ENCODE data around the gene CDKAL1. TPM values are rescaled to one million over a fixed set of nuclear protein-coding genes. Genes with fewer than 3 reads are reported as not detected.

Gene CDKAL1
- total and polyA plus RNA-seq, 2 of the 13 experiments (the other 11 are each of a cell fraction or from before 2014, with no cell fraction given) = 9.5 to 27.7 TPM

GRCh38 chr6:20655317-20655716, 121.1 kb downstream of the CDKAL1 start:
- intact Hi-C loops (cut with micrococcal nuclease; ENCODE audit: unreplicated experiment) (no loop called here), in situ Hi-C loops (cut with HindIII; ENCODE audit: extremely low pct_ligation_motif_present, low pct_unique_long_range_greater_than_20kb) (no loop called here)
- WGBS (ENCODE audit: low lambda C conversion rate) = 93% methylated on average over 5 of the region's 5 CpGs
- Histone ChIP-seq H3K9me3 (ENCODE audit: low read length) (no peaks in the 10 kb centered on the region), H3K4me3 (replicated peaks in 1 of 3; ENCODE audit: insufficient read depth in 1 of 3, low read depth in 2 of 3, low read length in 3 of 3) (no peak overlapping the region), H4K20me1 (ENCODE audit: insufficient read depth, low read length) (no peaks in the 10 kb centered on the region), H2AFZ (ENCODE audit: low read length) (no peak overlapping the region), H3K4me2 (ENCODE audit: low read depth, low read length) (no peak overlapping the region), H3K27ac (ENCODE audit: extremely low read length, insufficient read depth, low read length) (no peak overlapping the region), H3K27me3 (ENCODE audit: control insufficient read depth in 1 of 2, insufficient read depth in 2 of 2, low read length in 2 of 2) (no peaks in the 10 kb centered on the region), H3K36me3 (replicated peaks in 1 of 2; ENCODE audit: control insufficient read depth in 1 of 2, insufficient read depth in 2 of 2, low read length in 2 of 2) (peaks cover 0 to 3% of the 10 kb centered on the region in 2 experiments; a peak in 2 of 5 replicates), H3K4me1 (ENCODE audit: insufficient read depth, low read length) (peaks cover 17% of the 10 kb centered on the region), H3K9ac (ENCODE audit: insufficient read depth, low read depth, low read length) (no peak overlapping the region), H3K79me2 (ENCODE audit: insufficient read depth, low read length) (no peaks in the 10 kb centered on the region)
- no peak for TF ChIP-seq SKI (IDR thresholded peaks at IDR 0.05; ENCODE audit: partially characterized antibody)
- CTCF ChIA-PET (ENCODE audit: low intra/inter-chr PET ratio, low total read pairs) = no interaction called here
- BruUV-seq (replicated peaks) = no TSS peak
- POLR2A ChIA-PET = no interaction called here
- ATAC-seq = no peak
- FAIRE-seq = no peak
- DNase-seq (ENCODE audit: low spot score) = no peak

DNA sequence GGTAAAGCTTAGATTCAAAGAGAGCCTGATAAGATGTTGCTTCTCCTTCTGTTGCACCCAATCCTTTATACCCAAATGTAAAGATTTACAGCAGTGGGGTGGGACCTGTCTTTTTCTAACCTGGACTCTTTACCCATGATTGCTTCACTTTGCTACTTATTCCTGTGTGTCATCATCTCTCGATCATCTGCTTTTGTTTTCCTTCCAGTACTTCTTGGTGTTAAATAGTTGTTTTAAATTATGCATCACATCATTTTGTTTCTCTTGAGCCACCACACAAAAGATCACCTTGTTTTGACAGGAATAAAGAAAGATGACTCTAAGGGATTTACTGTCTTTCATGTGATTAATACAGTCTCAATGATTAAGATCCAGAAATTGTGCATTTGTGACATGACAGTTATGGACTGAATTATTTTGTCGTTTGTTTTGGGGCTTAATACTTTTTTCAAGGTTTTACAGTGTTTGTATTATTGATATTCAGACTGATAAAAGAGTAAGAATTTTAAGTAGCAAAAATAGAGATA, 123.1 kb downstream of the CDKAL1 start:
- Histone ChIP-seq H2AFZ (ENCODE audit: low read length) (no peak overlapping the region), H3K9ac (ENCODE audit: insufficient read depth, low read depth, low read length) (no peak overlapping the region), H4K20me1 (ENCODE audit: insufficient read depth, low read length) (no peaks in the 10 kb centered on the region), H3K4me2 (ENCODE audit: low read depth, low read length) (no peak overlapping the region), H3K4me1 (ENCODE audit: insufficient read depth, low read length) (peaks cover 18% of the 10 kb centered on the region), H3K9me3 (ENCODE audit: low read length) (no peaks in the 10 kb centered on the region), H3K79me2 (ENCODE audit: insufficient read depth, low read length) (no peaks in the 10 kb centered on the region), H3K27me3 (ENCODE audit: control insufficient read depth in 1 of 2, insufficient read depth in 2 of 2, low read length in 2 of 2) (no peaks in the 10 kb centered on the region), H3K4me3 (replicated peaks in 1 of 3; ENCODE audit: insufficient read depth in 1 of 3, low read depth in 2 of 3, low read length in 3 of 3) (no peak overlapping the region), H3K27ac (ENCODE audit: extremely low read length, insufficient read depth, low read length) (no peak overlapping the region), H3K36me3 (replicated peaks in 1 of 2; ENCODE audit: control insufficient read depth in 1 of 2, insufficient read depth in 2 of 2, low read length in 2 of 2) (peaks cover 0 to 3% of the 10 kb centered on the region in 2 experiments; a peak in 1 of 5 replicates)
- WGBS (ENCODE audit: low lambda C conversion rate) = 88% methylated on average over 2 of the region's 2 CpGs
- no TSS peak for BruUV-seq (replicated peaks)
- ChIA-PET POLR2A (no interaction called here), CTCF (ENCODE audit: low intra/inter-chr PET ratio, low total read pairs) (no interaction called here)
- intact Hi-C loops (cut with micrococcal nuclease; ENCODE audit: unreplicated experiment) (no loop called here), in situ Hi-C loops (cut with HindIII; ENCODE audit: extremely low pct_ligation_motif_present, low pct_unique_long_range_greater_than_20kb) (no loop called here)
- peak; percentile 20; the same call in 1 of the 2 replicates for TF ChIP-seq CEBPB (IDR thresholded peaks at IDR 0.05; ENCODE audit: borderline replicate concordance, low read depth, low read length)
- TF ChIP-seq ZNF782 (CRISPR knock-in tag; IDR thresholded peaks at IDR 0.05; ENCODE audit: borderline replicate concordance) = no peak
- no peak for TF ChIP-seq ZNF557 (CRISPR knock-in tag; IDR thresholded peaks at IDR 0.05)
- TF ChIP-seq KDM1A (CRISPR knock-in tag; IDR thresholded peaks at IDR 0.05) = no peak
- no peak for ATAC-seq
- no peak for FAIRE-seq
- DNase-seq (ENCODE audit: low spot score) = no peak
